ENCODE results near the gene ZNF331. TPM values are rescaled to one million over a fixed set of nuclear protein-coding genes. Genes with fewer than 3 reads are reported as not detected.

ZNF331 gene
- total RNA-seq, 1 experiment from 2014 or later, result 29.8 TPM

DNA sequence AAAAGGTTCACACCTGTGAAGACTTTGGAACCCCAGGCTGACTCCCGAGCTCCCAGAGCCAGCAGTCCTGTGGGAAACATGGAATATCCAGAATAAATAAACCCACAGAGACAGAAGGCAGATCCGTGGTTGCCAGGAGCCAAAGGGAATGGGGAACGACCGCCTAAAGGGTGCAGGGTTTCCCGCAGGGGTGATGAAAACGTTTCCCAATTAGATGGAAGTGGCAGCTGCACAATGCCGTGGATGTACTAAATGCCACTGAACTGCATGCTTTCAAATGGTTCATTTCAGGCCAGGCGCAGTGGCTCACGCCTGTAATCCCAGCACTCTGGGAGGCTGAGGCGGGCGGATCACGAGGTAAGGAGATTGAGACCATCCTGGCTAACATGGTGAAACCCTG, 70.4 kb downstream of the ZNF331 start:
- Histone ChIP-seq H3K27ac (ENCODE audit: low read depth, low read length, poor library complexity, severe bottlenecking) (no peak overlapping the region), H3K36me3 (ENCODE audit: insufficient read depth, low read length, poor library complexity, severe bottlenecking) (no peaks in the 10 kb centered on the region), H3K27me3 (replicated peaks; ENCODE audit: insufficient read depth, low read depth, low read length, poor library complexity) (no peaks in the 10 kb centered on the region), H3K9me3 (ENCODE audit: low read depth, low read length, poor library complexity, severe bottlenecking) (no peaks in the 10 kb centered on the region), H3K4me1 (ENCODE audit: insufficient read depth, low read length, poor library complexity, severe bottlenecking) (no peaks in the 10 kb centered on the region), H3K4me3 (ENCODE audit: low read depth, low read length, poor library complexity, severe bottlenecking) (no peak overlapping the region)
- intact Hi-C loops (cut with micrococcal nuclease; ENCODE audit: unreplicated experiment), result no loop called here
- ChIA-PET POLR2A (ENCODE audit: low non-redundant PET) (no interaction called here), CTCF (no interaction called here)
- no TSS peak for BruUV-seq (replicated peaks)
- no peak for DNase-seq (ENCODE audit: low spot score)
- TF ChIP-seq, protein P1, sequence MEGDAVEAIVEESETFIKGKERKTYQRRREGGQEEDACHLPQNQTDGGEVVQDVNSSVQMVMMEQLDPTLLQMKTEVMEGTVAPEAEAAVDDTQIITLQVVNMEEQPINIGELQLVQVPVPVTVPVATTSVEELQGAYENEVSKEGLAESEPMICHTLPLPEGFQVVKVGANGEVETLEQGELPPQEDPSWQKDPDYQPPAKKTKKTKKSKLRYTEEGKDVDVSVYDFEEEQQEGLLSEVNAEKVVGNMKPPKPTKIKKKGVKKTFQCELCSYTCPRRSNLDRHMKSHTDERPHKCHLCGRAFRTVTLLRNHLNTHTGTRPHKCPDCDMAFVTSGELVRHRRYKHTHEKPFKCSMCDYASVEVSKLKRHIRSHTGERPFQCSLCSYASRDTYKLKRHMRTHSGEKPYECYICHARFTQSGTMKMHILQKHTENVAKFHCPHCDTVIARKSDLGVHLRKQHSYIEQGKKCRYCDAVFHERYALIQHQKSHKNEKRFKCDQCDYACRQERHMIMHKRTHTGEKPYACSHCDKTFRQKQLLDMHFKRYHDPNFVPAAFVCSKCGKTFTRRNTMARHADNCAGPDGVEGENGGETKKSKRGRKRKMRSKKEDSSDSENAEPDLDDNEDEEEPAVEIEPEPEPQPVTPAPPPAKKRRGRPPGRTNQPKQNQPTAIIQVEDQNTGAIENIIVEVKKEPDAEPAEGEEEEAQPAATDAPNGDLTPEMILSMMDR (conservative IDR thresholded peaks at IDR 0.05; ENCODE audit: low read depth, low read length), result no peak
- TF ChIP-seq EZH2 (IDR thresholded peaks at IDR 0.05; ENCODE audit: borderline replicate concordance, low read depth, low read length, poor library complexity, severe bottlenecking), result no peak

DNA sequence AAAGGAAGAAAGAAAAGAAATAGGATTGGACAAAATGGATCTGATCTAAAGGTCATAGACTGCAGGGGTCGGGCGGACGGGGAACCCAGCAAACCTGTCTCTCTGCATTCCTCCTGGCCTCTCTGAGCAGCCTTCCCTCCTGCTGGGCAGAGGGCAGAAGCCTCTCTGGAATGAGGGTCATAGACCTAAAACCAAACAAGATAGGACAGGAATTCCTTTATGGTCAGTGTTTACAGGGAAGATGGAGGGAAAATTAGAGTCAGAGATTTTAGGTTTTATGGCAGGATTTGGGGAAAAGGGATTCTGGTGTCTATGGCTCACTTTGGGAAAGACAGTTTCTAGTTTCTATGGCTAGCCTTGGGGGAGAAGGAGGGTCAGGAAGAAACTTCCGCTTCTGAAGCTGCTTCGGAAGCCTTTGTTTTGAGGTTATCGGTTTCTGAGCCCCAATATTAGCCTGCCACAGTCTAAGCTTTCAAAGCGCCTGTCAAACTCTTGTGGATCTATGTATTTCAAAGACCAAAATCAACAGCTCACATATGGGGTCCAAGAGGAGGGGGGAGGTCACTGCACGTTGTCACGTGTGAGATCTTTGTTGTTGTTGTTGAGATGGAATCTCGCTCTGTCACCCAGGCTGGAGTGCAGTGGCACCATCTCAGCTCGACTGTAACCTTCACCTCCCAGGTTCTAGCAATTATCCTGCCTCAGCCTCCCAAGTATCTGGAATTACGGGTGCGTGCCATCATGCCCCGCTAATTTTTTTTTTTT, 75.0 kb downstream of the ZNF331 start:
- H3K36me3 ChIP-seq (ENCODE audit: insufficient read depth, low read length, poor library complexity, severe bottlenecking), result no peaks in the 10 kb centered on the region
- no peak for DNase-seq (ENCODE audit: low spot score)
- H3K4me3 ChIP-seq (ENCODE audit: low read depth, low read length, poor library complexity, severe bottlenecking), result no peak overlapping the region
- no peaks in the 10 kb centered on the region for H3K9me3 ChIP-seq (ENCODE audit: low read depth, low read length, poor library complexity, severe bottlenecking)
- TF ChIP-seq, protein P1 (conservative IDR thresholded peaks at IDR 0.05; ENCODE audit: low read depth, low read length), result no peak
- TF ChIP-seq EZH2 (IDR thresholded peaks at IDR 0.05; ENCODE audit: borderline replicate concordance, low read depth, low read length, poor library complexity, severe bottlenecking), result no peak
- BruUV-seq (replicated peaks), result no TSS peak
- no peaks in the 10 kb centered on the region for H3K27me3 ChIP-seq (replicated peaks; ENCODE audit: insufficient read depth, low read depth, low read length, poor library complexity)
- H3K4me1 ChIP-seq (ENCODE audit: insufficient read depth, low read length, poor library complexity, severe bottlenecking), result no peaks in the 10 kb centered on the region
- ChIA-PET POLR2A (ENCODE audit: low non-redundant PET) (no interaction called here), CTCF (no interaction called here)
- intact Hi-C loops (cut with micrococcal nuclease; ENCODE audit: unreplicated experiment), result no loop called here
- no peak overlapping the region for H3K27ac ChIP-seq (ENCODE audit: low read depth, low read length, poor library complexity, severe bottlenecking)

DNA sequence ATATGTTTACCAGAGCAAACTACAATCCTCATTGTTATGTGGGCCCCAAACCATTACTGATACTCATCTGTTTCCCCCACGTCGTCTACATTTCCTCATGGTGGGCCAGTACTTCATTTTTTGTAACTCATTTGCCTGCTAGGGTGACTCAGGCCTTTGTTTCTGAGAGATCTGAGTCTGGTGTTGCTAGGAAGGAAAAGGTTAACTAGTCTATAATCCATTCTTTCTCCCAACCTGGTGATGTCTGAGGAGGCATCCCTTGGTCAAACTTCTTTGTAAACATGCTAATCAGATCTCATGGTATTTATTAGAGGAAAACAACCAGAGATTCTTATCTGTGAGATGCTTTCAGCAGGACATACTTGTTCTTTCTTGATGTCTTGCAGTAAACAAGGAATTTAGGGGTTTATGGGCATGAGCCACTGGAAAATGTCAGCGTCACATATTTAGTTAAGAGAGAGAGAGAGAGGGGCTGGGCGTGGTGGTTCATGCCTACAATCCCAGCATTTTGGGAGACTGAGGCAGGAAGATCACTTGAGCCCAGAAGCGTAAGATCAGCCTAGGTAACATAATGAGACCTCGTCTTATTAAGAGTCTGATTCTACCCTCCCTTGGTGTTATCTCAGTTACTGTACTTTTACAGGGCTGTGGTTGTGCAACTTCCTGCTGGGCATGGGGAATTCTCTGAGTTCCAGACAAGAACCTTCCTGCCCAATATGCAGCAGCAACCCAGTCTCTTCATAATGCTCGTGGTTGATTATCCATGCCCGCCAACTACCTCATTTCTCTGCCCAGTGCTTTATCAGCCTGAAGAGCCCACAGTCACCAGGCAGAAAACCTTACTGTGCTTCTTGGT, 84.2 kb downstream of the ZNF331 start:
- CTCF ChIA-PET, result no interaction called here

More for the DNA sequence above, 84.2 kb downstream of the ZNF331 start:
- Histone ChIP-seq H3K9me3 (ENCODE audit: low read depth, low read length, poor library complexity, severe bottlenecking) (no peaks in the 10 kb centered on the region), H3K27me3 (replicated peaks; ENCODE audit: insufficient read depth, low read depth, low read length, poor library complexity) (no peaks in the 10 kb centered on the region), H3K4me3 (ENCODE audit: low read depth, low read length, poor library complexity, severe bottlenecking) (no peak overlapping the region), H3K27ac (ENCODE audit: low read depth, low read length, poor library complexity, severe bottlenecking) (no peak overlapping the region), H3K4me1 (ENCODE audit: insufficient read depth, low read length, poor library complexity, severe bottlenecking) (no peaks in the 10 kb centered on the region), H3K36me3 (ENCODE audit: insufficient read depth, low read length, poor library complexity, severe bottlenecking) (no peaks in the 10 kb centered on the region)
- BruUV-seq (replicated peaks), result no TSS peak
- TF ChIP-seq EZH2 (IDR thresholded peaks at IDR 0.05; ENCODE audit: borderline replicate concordance, low read depth, low read length, poor library complexity, severe bottlenecking), result no peak
- TF ChIP-seq, protein P1 (conservative IDR thresholded peaks at IDR 0.05; ENCODE audit: low read depth, low read length), result no peak
- POLR2A ChIA-PET (ENCODE audit: low non-redundant PET), result no interaction called here
- intact Hi-C loops (cut with micrococcal nuclease; ENCODE audit: unreplicated experiment), result no loop called here
- no peak for DNase-seq (ENCODE audit: low spot score)
